ENCODE results near the gene CNN2.

Gene CNN2

DNA sequence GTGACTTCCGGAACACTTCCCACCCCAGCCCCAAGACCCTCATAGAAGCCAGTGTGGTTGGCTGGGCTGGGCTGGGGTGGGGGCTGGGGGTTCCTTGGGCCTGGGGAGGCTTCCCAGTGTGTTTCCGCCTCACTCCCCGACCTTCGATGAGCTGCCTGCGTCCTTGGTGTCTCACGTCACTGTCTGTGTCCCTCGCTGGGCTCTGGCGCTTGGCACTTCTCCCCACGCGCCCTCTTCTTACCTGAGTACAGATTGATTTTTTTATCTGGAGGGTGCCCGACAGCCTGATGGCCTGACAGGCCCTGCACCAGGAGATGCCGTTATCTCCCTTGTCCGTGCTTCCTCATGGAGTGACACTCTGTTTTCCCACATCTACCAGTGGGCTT lies 33.7 kb upstream of the CNN2 start:
- TF ChIP-seq ZFX (IDR thresholded peaks at IDR 0.05) = no peak
- TF ChIP-seq, protein P1, sequence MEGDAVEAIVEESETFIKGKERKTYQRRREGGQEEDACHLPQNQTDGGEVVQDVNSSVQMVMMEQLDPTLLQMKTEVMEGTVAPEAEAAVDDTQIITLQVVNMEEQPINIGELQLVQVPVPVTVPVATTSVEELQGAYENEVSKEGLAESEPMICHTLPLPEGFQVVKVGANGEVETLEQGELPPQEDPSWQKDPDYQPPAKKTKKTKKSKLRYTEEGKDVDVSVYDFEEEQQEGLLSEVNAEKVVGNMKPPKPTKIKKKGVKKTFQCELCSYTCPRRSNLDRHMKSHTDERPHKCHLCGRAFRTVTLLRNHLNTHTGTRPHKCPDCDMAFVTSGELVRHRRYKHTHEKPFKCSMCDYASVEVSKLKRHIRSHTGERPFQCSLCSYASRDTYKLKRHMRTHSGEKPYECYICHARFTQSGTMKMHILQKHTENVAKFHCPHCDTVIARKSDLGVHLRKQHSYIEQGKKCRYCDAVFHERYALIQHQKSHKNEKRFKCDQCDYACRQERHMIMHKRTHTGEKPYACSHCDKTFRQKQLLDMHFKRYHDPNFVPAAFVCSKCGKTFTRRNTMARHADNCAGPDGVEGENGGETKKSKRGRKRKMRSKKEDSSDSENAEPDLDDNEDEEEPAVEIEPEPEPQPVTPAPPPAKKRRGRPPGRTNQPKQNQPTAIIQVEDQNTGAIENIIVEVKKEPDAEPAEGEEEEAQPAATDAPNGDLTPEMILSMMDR (conservative IDR thresholded peaks at IDR 0.05) = no peak
- H3K27ac ChIP-seq = no peak overlapping the region

DNA sequence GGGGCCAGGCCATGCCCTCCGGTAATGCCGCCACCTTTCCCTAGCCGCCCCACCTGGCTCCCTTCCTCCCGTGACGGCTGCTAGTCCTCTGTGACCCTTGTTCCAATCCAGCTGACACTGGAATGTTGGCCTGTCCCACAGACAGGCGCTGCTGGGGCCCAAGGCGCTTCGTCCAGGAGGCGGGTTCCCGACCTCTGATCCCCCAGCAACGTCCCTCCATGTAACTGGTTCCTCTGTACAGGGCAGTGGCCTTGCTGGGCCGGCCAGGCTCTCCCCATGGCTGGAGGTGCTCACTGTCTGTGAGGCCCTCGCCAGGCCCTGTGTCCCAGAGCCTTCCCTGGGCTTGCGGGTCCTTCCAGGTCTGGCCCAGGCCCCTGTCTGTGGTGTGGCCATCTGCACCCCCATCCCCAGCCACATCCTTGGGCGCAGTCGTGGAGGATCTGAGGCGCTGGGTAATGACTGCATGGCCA lies 33.0 kb upstream of the CNN2 start:
- TF ChIP-seq ZFX (IDR thresholded peaks at IDR 0.05) = no peak
- TF ChIP-seq, protein P1 (conservative IDR thresholded peaks at IDR 0.05) = no peak
- H3K27ac ChIP-seq = no peak overlapping the region

DNA sequence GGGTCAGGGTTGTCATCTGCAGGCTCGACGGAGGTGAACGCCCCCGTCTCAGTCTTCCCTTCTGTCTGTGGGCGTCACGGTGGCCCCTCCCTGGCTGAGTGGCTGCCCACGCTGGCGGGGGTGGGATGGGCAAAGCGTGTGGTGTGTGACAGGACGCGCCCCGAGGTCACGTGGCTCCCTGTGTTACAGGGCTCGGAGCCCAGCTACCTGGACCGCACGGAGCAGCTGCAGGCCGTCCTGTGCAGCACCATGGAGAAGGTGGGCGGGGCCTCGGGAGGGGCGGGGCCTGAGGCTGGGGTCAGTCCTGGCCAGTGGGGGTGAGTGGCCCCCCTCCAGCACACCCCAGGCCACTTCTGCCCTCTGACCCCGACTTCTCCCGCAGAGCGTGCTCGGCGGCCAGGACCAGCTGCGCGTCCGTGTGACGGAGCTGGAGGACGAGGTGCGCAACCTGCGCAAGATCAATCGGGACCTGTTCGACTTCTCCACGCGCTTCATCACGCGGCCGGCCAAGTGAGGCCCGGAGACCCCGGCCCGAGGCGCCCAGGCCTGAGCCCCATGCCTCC lies 32.5 kb upstream of the CNN2 start:
- TF ChIP-seq ZFX (IDR thresholded peaks at IDR 0.05) = no peak
- TF ChIP-seq, protein P1 (conservative IDR thresholded peaks at IDR 0.05) = no peak
- H3K27ac ChIP-seq = no peak overlapping the region

DNA sequence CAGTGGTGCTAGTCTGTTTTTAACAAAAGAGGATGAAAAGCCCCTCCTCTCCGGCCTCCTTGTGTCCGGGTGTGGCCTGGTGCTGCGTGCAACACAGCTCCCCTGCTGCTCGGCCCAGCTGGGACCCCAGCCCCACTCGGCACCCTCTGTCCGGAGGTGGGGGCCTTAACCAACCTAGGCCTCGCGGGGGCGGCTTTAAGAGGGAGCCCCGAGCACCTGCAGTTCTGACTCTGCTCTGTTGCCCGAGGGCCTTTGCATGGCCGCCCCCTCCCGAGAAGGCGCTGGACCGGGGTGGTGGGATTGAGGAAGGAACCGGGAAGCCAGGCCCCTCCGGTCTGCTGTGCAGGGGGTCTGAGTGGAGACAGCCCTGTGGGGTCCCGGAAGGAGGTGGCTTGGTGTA lies 31.9 kb upstream of the CNN2 start:
- no peak overlapping the region for H3K27ac ChIP-seq
- no peak for TF ChIP-seq ZFX (IDR thresholded peaks at IDR 0.05)
- TF ChIP-seq, protein P1 (conservative IDR thresholded peaks at IDR 0.05) = no peak

DNA sequence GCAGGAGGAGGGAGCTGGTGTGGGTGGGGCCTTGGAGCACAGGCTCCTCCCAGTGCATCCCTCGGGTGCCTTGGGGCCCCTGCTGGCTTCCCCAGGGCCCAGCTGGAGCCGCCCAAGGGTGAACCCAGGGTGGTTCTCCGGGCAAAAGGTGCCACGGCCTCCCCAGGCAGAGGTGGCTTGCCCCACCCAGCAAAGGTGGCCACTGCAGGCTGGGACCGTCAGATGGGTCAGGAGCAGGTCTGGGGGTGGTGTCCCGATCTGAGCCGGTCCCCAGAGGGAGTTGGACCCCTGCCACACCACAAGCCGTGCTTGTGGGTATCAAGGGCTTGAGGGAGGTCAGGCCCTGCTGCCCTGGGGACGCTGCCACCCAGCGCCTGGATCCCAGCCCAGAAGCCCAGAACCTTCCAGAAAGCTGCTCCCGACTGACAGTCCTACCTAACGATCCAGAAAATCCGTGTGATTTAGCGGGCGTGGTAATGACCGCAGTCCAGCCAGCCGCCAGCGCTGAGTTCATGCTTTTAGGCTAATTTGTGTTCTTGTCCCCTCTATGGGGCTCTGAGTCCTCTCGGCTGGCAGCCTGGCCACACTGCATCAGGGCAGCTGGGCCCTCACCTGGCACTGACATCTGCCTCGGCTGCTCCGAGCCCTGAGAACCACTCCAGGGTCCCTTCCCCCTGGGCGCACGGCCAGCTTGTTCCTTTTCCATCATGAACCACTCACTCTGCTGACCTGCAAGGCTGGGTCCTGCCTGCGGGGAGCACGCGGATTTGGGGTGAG lies 31.2 kb upstream of the CNN2 start:
- no peak overlapping the region for H3K27ac ChIP-seq
- TF ChIP-seq, protein P1 (conservative IDR thresholded peaks at IDR 0.05) = no peak
- no peak for TF ChIP-seq ZFX (IDR thresholded peaks at IDR 0.05)

DNA sequence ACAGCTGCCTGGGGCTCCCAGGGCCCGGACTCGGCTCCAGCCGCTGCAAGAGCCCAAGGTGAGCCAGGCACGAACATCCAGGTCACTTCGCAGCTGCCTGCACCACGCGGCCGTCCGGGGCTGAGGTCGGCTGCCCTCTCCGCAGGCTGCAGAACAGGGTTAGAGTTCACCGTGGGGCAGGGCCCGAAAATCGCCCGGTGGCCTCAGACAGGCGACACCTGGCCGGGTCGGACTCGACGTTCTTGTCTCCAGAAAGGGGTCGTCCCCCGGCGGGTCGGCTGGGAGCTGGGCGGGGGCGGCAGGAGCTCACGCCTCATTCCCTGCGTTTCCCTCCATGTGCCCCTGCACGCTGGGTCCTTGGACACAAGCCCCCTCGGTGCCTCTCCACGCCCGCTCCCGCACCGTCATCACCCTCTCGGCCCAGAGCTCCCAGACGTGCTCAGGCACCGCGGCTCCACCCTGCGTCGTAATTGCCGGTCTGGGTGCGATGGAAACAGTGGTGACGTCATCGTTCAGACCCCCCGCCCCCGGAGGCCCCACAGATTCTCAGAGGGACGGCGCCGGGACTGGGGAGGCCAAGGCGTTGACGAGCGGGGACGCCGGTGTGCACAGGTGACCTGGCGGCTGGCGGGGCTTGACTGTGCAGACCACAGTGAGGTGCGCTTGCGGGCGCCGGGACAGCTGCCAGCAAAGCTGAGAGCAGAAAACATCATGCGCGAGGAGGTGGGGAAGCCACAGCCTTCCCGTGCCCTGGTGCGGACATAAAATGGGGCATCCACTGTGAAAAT lies 30.2 kb upstream of the CNN2 start:
- TF ChIP-seq ZFX (IDR thresholded peaks at IDR 0.05) = no peak
- TF ChIP-seq, protein P1 (conservative IDR thresholded peaks at IDR 0.05) = no peak

DNA sequence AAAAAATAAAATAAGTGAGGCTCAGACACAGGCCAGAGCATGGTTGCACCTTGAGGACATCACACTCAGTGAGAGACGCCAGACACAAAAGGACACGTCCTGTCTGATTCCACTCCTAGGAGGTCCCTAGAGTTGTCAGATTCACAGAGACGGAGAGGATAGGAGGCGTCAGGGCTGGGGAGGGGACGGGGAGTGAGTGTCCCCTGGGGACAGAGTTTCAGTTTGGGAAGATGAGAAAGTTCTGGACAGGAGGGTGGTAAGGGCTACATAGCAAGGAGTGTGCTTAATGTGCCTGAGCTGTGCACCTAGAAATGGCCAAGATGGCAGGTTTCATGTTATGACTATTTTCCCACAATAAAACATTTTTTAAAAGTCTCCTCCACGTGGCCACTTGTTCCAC lies 28.3 kb upstream of the CNN2 start:
- H3K27ac ChIP-seq = no peak overlapping the region
- no peak for TF ChIP-seq ZFX (IDR thresholded peaks at IDR 0.05)
- TF ChIP-seq, protein P1 (conservative IDR thresholded peaks at IDR 0.05) = no peak

More for the DNA sequence above, 30.2 kb upstream of the CNN2 start:
- no peak overlapping the region for H3K27ac ChIP-seq
